GM18526 (cell line): ENCODE results near the gene ITGAV.

Experiments used
- POLR2A ChIP-seq: IDR thresholded peaks from 3 replicates; pipeline ENCODE4 v1.6.1; 2011; ENCODE audit not compliant: insufficient read length; ENCODE audit errors: extremely low read depth

ITGAV gene

DNA sequence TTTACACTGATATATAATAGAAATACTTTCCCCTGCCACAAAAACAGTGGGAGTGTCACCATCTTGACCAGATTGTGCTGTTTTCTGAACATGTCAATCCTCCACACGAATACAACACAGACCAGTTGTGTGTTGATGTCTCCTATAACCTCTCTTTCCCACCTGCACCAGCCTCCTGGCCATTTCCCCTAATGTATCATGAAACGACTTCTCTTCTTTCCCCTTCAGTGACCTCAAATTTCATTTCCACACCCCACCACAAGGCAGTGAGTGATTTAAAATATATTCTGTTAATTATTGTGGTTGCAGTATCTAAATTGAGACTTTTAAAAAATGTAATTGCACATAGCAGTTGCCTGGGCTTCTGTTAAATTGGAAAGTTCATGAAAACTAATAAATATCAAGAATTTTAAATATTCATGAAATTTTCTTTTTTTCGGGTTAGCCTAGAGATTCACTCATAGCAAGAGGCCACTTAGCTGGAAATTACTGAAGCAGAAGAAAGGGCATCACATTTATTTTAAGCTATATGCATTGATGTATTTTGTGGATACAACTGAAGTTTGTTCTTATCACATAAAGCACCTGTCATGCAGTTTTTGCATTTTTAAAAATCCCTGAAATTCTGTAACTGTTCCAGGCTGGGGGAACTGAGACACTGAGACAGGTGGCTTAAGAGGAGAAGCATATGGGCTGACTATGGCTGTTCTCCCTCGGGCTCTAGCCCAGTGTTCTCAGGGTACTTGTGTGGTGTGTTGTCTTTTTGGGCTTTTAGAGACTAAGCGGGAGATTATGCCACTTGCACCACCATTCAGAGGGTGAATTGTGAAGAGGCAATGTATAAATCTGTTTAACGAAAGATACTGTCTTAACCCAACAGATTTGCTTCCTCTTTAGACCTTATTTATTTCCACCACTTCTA is 119.9 kb downstream of the ITGAV start:
- no peak for TF ChIP-seq POLR2A

DNA sequence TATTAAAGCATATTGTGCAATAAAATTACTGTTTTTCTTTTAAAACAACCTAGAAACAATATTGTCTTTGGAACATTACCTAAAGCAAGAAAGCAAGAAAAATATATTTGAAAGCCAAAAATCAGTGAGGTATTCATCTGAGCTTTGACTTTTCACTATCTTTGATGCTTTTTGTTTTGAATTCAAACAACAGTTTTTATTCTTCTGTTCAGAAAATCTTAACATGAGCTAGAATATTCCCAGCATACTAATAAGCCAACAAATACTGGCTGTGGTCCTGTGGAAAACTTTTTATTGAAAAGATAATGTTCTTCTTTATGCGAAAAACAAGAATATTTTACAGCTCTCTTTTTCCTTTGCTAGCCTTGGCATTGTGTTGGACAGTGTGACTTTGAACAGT is 123.8 kb downstream of the ITGAV start:
- TF ChIP-seq POLR2A = no peak

GRCh38 chr2:186714611-186715010 is 124.8 kb downstream of the ITGAV start:
- TF ChIP-seq POLR2A = no peak

- TF ChIP-seq POLR2A = no peak
Observed at GRCh38 chr2:186716004-186716403, 126.1 kb downstream of the ITGAV start.

GRCh38 chr2:186716899-186717298 is 127.0 kb downstream of the ITGAV start:
- no peak for TF ChIP-seq POLR2A

DNA sequence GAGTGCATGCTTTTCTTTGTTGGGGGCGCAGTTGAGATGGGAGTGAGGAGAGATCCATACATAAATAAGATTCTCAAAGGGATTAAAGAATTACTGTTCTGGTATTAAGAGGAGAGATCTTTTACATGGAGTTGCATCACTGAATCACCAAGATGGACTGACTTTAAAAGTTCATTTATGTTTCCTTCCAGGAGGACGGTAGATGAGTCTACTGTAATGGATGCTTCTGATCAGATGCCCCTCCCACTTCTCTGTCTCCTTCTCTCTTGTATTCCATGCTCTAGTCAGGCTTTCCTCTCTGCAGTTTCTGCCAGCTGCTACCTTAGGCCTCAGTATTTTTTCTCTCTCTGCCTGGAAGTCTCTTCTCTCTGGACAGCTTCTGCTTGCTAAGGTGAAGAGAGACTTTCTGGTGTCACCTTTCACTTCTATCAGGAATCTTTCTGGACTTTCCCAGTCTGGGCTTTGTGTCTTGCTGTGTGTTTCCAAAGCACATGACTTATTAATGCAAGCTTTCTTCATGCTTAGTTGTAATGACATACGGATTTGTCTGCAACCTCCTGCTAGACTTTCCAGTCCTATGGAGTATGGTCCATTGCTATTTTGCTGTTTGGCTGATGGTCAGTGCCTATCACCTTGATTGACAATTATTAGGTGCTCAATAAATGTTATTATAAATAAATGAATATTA is 127.6 kb downstream of the ITGAV start:
- TF ChIP-seq POLR2A = no peak

- no peak for TF ChIP-seq POLR2A
Observed at GRCh38 chr2:186718122-186718521, 128.3 kb downstream of the ITGAV start.

- TF ChIP-seq POLR2A = no peak
Observed at GRCh38 chr2:186718903-186719302, 129.0 kb downstream of the ITGAV start.

DNA sequence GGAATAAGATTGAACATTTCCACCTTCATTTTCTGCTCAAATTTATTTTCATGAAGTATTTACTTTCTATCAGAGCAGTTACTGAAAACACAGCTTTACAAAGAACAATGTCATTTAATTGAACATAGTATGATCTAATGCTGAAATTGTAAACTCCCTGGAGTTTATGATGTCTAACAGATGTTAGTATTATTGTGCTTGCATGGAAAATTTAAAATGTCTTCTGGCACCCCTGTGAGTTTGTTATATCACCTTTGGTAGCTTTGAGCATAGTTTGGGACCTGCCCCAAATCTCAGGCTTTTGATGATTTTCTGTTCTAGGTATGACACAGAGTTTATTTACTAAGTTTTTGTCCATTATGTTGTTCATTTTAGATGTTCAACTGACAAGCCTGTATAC is 132.1 kb downstream of the ITGAV start:
- TF ChIP-seq POLR2A = no peak

GRCh38 chr2:186724736-186725135 is 134.9 kb downstream of the ITGAV start:
- TF ChIP-seq POLR2A = no peak

DNA sequence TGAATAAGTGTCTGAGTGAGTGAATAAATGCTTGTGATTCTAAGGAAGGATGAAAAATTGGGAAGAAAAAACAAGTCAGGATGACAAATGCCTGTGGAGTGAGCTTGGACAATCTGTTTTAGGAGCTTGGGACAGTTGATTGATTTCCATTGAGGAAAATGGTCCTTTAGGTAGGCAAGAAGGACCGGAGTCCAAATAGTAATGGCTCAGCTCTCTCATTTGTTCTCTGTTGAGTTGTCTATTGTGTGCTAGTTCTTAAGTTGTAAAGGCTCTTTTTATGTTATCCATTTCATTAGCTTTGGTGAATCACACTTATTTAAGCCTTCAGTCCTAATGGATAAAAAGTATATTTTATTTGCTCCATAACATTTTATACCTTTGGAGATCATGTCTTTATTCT is 135.9 kb downstream of the ITGAV start:
- TF ChIP-seq POLR2A = no peak

DNA sequence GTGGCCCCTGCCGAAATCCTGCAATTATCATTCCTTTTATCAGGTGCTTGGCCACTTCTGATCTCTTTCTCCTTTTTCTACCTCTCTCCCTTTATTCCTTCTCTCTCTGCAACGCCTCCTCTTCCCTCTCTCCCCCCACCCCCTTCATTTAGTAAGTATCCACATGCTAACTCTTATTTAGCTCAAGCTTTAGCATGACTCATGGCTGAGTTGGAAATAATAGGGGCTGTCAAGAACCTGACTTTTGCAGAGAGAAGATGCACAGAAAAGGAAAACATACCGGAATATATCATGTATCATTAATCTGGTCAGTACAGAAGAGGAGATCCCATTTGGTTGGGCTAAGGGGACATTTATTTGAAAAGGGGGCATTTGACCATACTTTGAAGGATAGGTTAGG is 137.1 kb downstream of the ITGAV start:
- no peak for TF ChIP-seq POLR2A

GRCh38 chr2:186728631-186729030 is 138.8 kb downstream of the ITGAV start:
- no peak for TF ChIP-seq POLR2A
